Urinary bladder (tissue), 4 donors: ENCODE measurements around the gene YAP1. TPM values are rescaled to one million over a fixed set of nuclear protein-coding genes. Genes with fewer than 3 reads are reported as not detected.

Source experiments
- DNase-seq: peaks from one replicate; pipeline ENCODE4 v3.0.0-alpha.2; 2015; ENCODE audit errors: extremely low spot score
- H3K27ac ChIP-seq: one replicate; pipeline ENCODE4 v1.5.1; 2013; ENCODE audit warnings: low read depth, mild to moderate bottlenecking, moderate library complexity
- H3K36me3 ChIP-seq: one replicate; pipeline ENCODE4 v1.6.1; 2013; ENCODE audit warnings: mild to moderate bottlenecking, moderate library complexity; ENCODE audit not compliant: insufficient read depth
- H3K4me1 ChIP-seq: one replicate; pipeline ENCODE4 v1.6.1; 2013; ENCODE audit warnings: mild to moderate bottlenecking, moderate library complexity; ENCODE audit not compliant: insufficient read depth
- H3K4me3 ChIP-seq: one replicate; pipeline ENCODE4 v1.5.1; 2013; ENCODE audit warnings: low read depth, low read length
- WGBS: extraction: QIAGEN DNeasy Blood & Tissue Kit; methylation state at CpG from one replicate; pipeline ENCODE4 v1.1.7; 2013; 5-methylcytosine and 5-hydroxymethylcytosine counted together
- polyA plus RNA-seq: library from polyadenylated mRNA; stranded (reverse); fragments of 200-250 nt; gene quantifications from one replicate; pipeline ENCODE4 v1.2.3, GENCODE V29; 2013
- total RNA-seq: library from RNA; depleted of rRNA; stranded (reverse); fragments of >200 nt; gene quantifications from one replicate; pipeline ENCODE4 v1.2.3, GENCODE V29; 2014
- donor health status: healthy with polysubstance abuse.
- donor health status: healthy.

The YAP1 gene
- total and polyA plus RNA-seq, 2 donors: 112 to 129 TPM

DNA sequence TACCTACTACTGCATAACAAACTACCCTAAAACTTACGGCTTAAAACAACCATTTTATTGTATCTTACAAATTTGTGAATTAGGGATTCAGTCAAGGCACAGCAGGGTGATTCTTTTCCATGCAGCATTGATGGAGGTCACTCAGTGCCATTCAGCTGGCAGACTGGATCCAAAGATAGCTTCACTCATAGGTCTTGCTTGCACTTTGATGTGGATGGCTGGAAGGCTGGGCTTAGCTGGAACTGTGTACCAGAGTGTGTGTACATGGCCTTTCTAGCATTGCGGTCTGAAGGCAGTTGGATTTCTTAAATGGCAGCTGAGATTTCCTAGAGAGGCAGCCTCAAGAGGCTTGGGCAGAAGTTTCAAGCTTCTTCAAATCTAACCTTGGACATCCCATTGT lies 25.0 kb downstream of the YAP1 start:
- 98% methylated on average over 2 of the region's 2 CpGs for WGBS
- Histone ChIP-seq H3K4me1 (no peaks in the 10 kb centered on the region), H3K4me3 (no peak overlapping the region), H3K36me3 (peaks cover 2% of the 10 kb centered on the region), H3K27ac (no peak overlapping the region)
- DNase-seq: no peak

DNA sequence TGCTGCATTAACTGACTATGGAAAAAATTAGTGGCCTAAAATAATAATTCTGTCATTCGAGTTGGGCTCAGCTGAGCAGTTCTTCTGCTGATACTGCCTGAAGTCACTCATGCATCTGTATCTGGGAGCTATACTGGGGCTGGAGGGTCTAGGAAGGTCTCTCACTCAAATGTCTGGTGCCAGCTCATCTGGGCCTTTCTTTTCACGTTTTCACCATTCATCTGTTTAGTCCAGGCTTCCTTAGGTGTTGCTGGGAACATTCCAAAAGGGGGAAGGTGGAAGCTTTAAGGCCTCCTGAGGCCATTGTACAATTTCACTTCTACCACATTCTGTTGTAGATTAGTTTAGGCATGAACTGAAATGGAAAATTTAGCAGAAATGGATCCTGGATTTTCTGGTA lies 28.0 kb downstream of the YAP1 start:
- Histone ChIP-seq H3K36me3 (no peaks in the 10 kb centered on the region), H3K27ac (no peak overlapping the region), H3K4me3 (no peak overlapping the region), H3K4me1 (no peaks in the 10 kb centered on the region)
- 84% methylated on average over 2 of the region's 2 CpGs for WGBS
- DNase-seq: no peak

DNA sequence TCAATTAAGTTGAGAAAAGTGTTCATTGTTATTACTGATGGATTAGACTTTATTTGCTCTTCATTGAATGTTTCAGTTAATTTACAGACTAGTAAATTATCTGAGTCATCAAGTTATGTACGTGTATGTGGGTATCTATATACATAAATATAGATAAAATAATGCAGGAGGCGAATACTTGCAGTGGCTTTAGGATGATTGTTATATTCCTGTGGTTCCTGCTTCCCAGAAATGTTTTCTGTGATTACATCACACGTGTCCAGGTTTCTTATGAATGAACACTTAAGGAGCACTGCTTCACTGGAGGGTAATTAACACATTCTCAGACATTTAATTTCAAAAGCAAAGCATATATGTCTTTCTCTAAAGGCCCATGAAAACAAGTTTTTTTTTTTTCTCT lies 28.4 kb downstream of the YAP1 start:
- DNase-seq: no peak
- Histone ChIP-seq H3K36me3 (no peaks in the 10 kb centered on the region), H3K27ac (no peak overlapping the region), H3K4me1 (no peaks in the 10 kb centered on the region), H3K4me3 (no peak overlapping the region)
- 54% methylated on average over 3 of the region's 3 CpGs for WGBS

DNA sequence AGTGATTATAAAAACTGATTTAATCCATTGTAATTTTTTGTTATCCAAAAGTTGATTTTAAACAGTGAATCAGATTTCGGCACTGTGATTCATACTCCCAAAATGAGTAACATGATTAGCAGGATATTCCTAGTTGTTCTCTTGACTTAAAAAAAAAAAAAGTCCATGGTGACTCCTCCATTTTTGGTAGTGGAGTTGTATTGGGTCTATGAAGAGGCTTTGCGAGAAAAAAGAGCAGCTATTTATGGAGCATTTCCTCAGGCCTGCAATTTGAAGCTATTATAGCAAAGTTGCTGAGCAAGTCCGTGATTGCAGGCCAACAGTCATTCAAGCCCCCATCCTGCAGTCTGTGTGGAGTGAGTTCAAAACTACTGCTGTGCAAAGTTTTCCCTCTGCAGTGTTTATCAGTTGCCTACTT lies 28.8 kb downstream of the YAP1 start:
- no peak overlapping the region for H3K4me3 ChIP-seq

DNA sequence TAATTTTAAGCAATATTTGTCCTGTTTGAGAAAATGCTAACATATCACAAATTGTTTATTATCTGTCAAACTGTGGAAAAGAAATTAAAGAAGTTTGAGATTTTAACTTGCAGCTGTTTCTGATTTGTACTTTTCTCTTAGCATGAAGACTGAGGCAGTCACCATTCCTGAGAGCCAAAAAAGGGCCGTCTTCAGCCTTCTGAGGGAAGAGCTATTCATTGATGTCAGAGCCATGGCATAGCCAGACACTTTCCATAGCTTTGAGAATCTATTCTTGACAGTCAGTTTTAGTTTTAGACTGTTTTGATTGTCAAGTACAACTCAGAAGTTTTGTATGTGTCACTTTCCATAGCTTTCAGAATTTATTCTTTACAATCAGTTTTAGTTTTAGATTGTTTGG lies 32.1 kb downstream of the YAP1 start:
- H3K36me3 ChIP-seq: no peaks in the 10 kb centered on the region
- DNase-seq: no peak
- 30% methylated on average over 1 of the region's 1 CpG for WGBS
- H3K4me1 ChIP-seq: peaks cover 1% of the 10 kb centered on the region
- no peak overlapping the region for H3K4me3 ChIP-seq
- H3K27ac ChIP-seq: no peak overlapping the region

More for the DNA sequence above, 28.8 kb downstream of the YAP1 start:
- DNase-seq: no peak
- 10% methylated on average over 3 of the region's 3 CpGs for WGBS
- Histone ChIP-seq H3K4me1 (no peaks in the 10 kb centered on the region), H3K36me3 (no peaks in the 10 kb centered on the region), H3K27ac (no peak overlapping the region)

DNA sequence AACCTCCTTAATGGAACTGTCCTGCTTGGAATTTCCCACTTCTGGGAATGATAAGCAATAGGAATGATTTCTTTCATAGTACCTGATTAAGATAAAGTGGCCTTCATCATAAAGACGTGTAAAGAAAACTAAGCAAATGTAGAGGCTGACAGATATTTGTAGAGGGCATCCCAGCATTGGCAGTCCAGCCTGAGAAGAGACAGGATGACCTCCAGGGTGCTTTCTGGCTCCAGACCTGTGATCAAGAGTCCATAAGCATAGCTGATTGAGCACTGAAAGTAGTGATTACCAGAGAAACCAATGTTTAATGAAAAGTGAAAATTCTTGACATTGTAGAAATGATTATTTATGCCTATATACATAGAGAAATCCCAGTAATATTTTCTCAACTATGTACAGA lies 33.6 kb downstream of the YAP1 start:
- WGBS: 51% methylated on average over 1 of the region's 1 CpG
- Histone ChIP-seq H3K27ac (no peak overlapping the region), H3K36me3 (no peaks in the 10 kb centered on the region), H3K4me1 (peaks cover 1% of the 10 kb centered on the region), H3K4me3 (no peak overlapping the region)
- DNase-seq: no peak

DNA sequence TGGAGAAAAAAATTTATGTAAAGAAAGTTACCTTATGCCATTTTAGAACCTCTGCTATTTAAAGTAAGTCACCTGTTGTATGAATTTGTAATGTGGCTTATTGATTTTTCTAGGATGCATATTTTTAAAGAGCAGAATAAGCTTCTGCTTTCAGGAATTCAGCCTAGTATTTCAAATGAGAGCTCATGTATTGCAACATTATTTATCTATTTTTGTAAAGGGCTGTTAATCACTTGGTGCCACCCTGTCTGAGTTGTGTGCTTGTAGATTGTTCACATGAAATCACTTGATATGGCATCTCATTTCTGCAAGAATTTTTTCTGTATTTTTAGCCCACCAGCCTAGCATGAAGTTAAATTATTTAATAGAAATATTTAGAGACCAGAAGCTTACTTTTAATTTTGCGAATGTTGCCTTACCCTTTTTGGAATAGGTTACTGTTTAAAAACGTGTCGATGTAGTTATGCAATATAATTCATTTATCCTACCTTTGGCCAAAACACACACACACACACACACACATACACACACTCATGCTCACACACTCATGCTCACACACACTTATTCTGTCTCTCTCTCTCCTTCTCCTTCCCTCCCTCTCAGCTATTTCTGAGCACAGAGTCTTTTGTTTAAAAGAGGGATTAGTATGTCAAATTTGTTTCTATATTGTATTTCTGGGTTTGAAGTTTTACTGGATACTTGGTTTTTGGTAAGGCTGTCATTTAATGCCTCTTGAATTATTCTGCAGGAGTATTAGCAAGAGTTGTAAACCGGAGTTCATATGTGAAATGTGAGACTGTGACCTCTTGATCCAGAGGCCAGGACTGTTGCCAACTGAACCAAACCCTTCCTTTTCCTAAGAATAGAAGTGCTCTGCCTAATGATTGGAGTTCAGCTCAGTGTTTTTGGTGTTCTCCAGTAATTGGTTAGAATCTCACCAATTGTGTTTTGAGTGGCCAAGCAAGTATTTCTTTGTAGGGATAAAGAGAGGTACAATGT lies 34.4 kb downstream of the YAP1 start:
- no peaks in the 10 kb centered on the region for H3K36me3 ChIP-seq
- no peak overlapping the region for H3K27ac ChIP-seq
- H3K4me1 ChIP-seq: peaks cover 3% of the 10 kb centered on the region
- H3K4me3 ChIP-seq: no peak overlapping the region
- DNase-seq: no peak
- WGBS: 17% methylated on average over 4 of the region's 4 CpGs

DNA sequence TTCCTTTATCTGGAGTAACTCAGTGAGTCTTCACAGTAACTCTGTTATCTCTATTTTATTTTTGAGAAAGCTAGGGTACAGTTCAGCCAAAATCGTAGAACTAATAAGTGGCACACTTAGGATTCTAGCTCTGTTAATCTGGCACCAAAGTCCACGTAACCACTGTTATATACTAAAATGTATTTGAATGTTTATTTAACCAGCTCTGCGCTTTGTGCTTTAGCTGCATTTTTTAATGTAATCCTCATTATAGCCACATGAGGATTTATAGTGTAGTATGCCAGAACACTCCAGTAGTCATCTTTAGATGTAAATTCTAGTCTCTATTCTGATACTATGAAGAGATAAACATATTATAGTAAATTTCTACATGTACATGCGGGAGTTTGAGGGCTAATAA lies 36.8 kb downstream of the YAP1 start:
- no peak overlapping the region for H3K27ac ChIP-seq
- no peak for DNase-seq
- WGBS: 42% methylated on average over 4 of the region's 4 CpGs
- H3K36me3 ChIP-seq: no peaks in the 10 kb centered on the region
- no peak overlapping the region for H3K4me3 ChIP-seq
- H3K4me1 ChIP-seq: peaks cover 3% of the 10 kb centered on the region

DNA sequence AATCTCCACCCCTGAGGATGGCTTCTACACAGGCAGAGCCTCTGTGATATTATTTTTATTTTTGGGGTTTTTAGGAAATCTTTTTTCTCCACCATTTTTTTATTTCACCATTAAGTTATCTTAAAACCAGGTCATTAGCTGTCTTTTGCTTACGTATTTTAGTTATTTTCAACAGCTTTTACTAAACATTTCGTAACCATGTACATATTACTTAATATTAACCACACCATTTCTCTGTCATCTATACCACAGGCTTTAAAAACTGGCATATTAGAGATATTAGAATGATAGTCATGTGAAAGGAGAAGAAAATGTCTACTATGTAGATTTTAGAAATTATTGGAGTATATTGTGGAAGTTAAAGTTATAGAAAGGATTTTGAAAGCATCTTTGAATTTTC lies 37.4 kb downstream of the YAP1 start:
- no peaks in the 10 kb centered on the region for H3K36me3 ChIP-seq
- H3K27ac ChIP-seq: no peak overlapping the region
- DNase-seq: no peak
- WGBS: 90% methylated on average over 2 of the region's 2 CpGs
- peaks cover 3% of the 10 kb centered on the region for H3K4me1 ChIP-seq
- no peak overlapping the region for H3K4me3 ChIP-seq

DNA sequence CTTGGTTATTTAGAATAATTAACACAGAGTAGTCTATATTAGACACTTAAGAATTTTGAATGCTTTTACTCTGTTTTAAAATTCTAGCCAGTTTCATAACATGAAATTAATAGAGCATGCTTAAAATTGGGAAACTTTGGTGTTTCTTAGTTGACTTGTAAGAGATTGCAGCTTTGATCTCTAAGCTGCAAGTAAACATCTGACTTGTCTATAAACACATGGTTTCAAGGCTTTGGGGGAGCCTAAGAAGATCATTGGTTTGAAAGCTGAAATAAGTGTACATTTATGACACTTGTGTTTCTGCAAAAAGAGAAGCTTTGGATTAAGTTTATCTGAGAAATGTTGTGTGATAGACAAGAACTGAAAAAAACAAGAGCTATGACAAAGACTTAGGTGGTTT lies 37.8 kb downstream of the YAP1 start:
- Histone ChIP-seq H3K4me3 (no peak overlapping the region), H3K27ac (no peak overlapping the region), H3K36me3 (no peaks in the 10 kb centered on the region), H3K4me1 (peaks cover 3% of the 10 kb centered on the region)
- no peak for DNase-seq

DNA sequence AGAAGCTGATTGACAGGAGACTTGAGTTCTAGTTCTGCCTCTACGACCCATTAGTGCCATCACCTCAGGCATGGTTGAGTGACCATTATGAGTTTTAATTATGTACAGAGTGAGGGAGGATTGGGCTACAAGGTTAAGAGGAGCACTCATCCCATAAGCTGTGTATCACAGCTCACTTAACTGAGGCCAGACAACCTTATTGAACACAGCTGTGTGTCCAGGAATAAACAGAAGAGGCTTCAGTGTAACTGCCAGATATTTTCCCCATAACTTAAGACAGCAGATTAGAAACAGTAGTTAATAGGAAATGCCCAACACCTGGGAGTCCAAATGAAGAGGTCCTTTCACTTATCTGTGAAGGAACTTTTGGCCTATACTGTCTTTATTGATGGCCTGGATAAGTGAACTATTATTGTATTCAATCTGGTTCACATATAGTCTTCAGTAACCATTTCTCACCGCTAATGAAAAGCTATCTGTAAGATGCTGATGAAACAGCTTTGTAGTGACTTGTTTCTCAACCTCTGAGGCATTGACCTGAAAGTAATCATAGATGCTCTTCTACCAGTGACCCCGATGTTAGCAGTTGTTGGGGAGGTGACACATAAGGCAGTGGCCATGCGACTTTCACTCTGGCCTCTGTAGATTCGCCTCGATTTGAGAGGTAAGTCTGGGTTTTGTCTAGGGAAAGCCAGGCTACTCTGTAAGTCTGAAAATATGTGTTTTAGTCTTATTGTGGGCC lies 41.7 kb downstream of the YAP1 start:
- Histone ChIP-seq H3K27ac (no peak overlapping the region), H3K4me1 (peaks cover 3% of the 10 kb centered on the region), H3K4me3 (no peak overlapping the region), H3K36me3 (no peaks in the 10 kb centered on the region)
- 92% methylated on average over 6 of the region's 6 CpGs for WGBS
- DNase-seq: no peak

DNA sequence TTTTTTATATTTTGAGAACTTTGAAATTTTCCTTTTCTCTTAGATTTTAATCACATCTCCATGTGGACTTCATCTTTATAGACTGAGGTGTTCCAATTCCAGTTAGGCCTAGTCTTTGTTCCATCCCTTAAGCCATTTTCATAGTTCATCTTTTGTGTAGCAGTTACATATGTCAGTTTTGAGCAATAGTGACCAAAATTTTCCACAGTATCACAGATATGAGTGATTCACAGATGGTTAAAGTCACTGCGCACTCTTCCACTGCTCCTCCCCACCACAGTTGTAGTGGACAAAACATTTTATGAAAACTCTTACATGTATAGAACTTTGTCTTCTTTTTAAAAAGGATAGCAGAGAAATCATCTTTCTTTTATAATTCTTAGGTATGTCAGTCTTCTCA lies 42.8 kb downstream of the YAP1 start:
- 96% methylated on average over 1 of the region's 1 CpG for WGBS
- no peaks in the 10 kb centered on the region for H3K36me3 ChIP-seq
- DNase-seq: no peak
- H3K4me1 ChIP-seq: peaks cover 2% of the 10 kb centered on the region
- no peak overlapping the region for H3K27ac ChIP-seq
- H3K4me3 ChIP-seq: no peak overlapping the region

DNA sequence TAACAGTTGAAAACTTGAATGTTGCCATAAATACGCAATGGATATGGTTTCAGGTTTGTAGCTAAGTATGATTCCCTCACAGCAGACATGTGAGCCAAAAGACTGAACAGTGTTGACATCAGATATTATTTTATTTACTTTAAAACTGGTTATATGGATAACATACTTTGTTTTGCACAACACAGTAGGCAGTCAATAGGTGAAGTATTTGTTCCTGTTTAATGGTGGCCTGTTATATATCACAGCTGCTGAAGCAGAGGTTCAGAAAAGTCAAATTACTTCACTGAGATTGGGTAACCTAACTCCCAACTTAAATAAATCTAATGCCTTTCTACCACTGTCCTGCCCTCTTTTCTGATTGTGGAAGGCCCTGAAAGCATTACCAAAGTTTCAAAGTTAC lies 44.6 kb downstream of the YAP1 start:
- Histone ChIP-seq H3K36me3 (no peaks in the 10 kb centered on the region), H3K4me3 (no peak overlapping the region), H3K4me1 (no peaks in the 10 kb centered on the region), H3K27ac (no peak overlapping the region)
- DNase-seq: no peak
- WGBS: 84% methylated on average over 1 of the region's 1 CpG

DNA sequence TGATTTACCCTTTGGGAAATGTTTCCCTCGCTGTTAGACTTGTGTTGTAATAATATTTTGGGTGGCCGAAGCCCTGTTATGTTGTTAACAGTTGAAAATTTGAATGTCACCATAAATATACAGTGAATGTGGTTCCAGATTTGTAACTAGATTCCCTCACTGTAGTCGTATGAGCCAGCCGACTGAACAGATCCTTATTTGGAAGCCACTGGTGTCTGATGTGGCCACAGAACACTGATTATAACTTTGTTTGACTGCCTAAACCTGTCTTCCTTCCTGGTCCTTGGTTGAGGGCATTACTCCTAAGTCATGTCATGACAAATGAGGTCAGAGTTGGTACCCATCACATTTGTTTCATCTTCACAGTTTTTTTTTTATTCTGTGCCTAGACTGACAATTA lies 45.4 kb downstream of the YAP1 start:
- DNase-seq: no peak
- Histone ChIP-seq H3K4me3 (no peak overlapping the region), H3K4me1 (no peaks in the 10 kb centered on the region), H3K36me3 (no peaks in the 10 kb centered on the region), H3K27ac (no peak overlapping the region)
- WGBS: 32% methylated on average over 4 of the region's 4 CpGs
